Vagina (tissue), 2 donors: ENCODE results near the gene PPTC7.
A peak's percentile ranks its signal among the peaks of the same experiment; 100 is the strongest.

Source experiments
- POLR2A ChIP-seq, 2 donors: fragments of 450-650 bp; IDR thresholded peaks; one replicate each; pipeline ENCODE4 v1.6.1; 2017; ENCODE audit warnings: antibody characterized with exemption in 2 of 2, mild to moderate bottlenecking in 2 of 2, moderate library complexity in 2 of 2
- POLR2AphosphoS5 ChIP-seq, 2 donors: sonication (generic); formaldehyde crosslinking; IDR thresholded peaks; one replicate each; pipeline ENCODE4 v1.9.0; 2017; ENCODE audit warnings: antibody characterized with exemption in 2 of 2, mild to moderate bottlenecking in 2 of 2, low read depth in 1 of 2; ENCODE audit not compliant: insufficient read depth in 1 of 2
- TF ChIP-seq, protein P1 (sequence below), 3 experiments: fragments of 450-650 bp in 2 of 3; fragments of 200-600 bp in 1 of 3; sonication (generic) in 1 of 3; IDR thresholded peaks; one replicate each; pipeline ENCODE4 v1.5.1; 2017 to 2019; ENCODE audit warnings: antibody characterized with exemption in 3 of 3, mild to moderate bottlenecking in 2 of 3, moderate library complexity in 2 of 3

DNA sequence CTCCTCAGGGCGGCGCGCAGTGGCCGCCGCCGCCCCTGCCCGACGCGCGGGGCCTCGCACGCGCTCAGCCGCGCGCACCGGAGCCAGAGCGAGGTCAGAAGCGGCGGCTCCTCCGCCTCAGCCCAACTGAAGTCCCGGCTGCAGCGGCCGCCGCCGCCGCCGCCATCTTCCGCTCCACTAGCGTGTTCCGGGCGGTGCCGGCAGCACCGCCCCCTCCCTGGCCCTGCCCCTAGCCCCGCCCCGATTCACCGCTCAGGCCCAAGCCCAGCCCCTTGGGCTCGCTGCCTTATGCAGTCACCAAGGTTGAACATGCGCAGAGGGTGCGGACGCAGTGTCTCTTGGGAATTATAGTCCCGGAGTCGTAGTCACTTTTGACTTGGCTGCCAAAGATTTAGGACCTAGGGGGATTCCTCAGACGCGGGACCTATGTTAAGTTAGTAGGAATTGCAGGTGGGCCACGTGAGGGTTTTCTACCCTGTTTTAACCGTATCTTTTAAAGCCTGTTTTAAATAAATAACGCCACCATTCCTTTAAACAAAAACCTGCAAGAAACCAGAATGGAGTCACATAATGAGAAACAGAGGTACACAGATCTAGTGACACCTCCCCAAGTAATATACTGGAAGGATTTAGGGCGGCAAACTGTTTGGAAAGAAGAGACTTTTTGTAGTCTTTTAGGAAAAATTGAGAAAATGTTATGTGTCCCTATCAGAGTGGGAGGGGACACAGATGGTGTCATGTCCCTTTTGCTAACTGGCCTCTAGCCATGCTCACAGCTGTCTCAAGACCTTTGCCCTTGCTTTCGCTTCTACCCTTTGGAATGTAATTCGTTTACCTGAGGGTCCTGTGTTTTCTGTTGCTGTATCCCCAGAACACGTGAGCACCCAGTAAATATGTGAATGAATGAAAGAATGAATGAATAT, at the start of gene PPTC7:
- TF ChIP-seq, protein P1, sequence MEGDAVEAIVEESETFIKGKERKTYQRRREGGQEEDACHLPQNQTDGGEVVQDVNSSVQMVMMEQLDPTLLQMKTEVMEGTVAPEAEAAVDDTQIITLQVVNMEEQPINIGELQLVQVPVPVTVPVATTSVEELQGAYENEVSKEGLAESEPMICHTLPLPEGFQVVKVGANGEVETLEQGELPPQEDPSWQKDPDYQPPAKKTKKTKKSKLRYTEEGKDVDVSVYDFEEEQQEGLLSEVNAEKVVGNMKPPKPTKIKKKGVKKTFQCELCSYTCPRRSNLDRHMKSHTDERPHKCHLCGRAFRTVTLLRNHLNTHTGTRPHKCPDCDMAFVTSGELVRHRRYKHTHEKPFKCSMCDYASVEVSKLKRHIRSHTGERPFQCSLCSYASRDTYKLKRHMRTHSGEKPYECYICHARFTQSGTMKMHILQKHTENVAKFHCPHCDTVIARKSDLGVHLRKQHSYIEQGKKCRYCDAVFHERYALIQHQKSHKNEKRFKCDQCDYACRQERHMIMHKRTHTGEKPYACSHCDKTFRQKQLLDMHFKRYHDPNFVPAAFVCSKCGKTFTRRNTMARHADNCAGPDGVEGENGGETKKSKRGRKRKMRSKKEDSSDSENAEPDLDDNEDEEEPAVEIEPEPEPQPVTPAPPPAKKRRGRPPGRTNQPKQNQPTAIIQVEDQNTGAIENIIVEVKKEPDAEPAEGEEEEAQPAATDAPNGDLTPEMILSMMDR (IDR thresholded peaks at IDR 0.05) = no peak
- TF ChIP-seq POLR2A (IDR thresholded peaks at IDR 0.05) (peak in 1 of 2 donors; percentile 92), POLR2AphosphoS5 (IDR thresholded peaks at IDR 0.05; ENCODE audit: insufficient read depth in 1 of 2, low read depth in 1 of 2) (peak; percentile 79 to 94)
